ENCODE data around the gene SIL1.

SIL1 gene

DNA sequence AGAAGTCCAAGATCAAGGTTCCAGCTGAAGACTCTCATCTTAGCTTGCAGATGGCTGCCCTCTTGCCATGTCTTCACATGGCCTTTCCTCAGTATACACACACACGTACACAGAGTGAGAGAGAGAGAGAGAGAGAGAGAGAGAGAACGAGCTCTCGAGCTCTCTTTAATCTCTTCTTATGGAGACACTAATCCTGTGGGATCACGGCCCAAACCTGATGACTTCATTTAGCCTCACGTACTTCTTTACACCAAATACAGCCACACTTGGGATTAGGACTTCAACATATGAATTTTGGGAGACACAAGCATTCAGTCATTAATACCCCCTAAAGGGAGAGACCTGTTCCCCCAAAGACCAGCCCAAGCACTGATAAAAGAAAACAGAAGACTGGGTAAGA, 42.8 kb downstream of the SIL1 start:
- Histone ChIP-seq H3K9me3 (ENCODE audit: control insufficient read depth, insufficient read depth, low read length) (no peaks in the 10 kb centered on the region), H3K36me3 (ENCODE audit: control insufficient read depth, insufficient read depth, low read length) (no peaks in the 10 kb centered on the region), H3K4me3 (ENCODE audit: low read depth, low read length) (no peak overlapping the region), H3K27me3 (ENCODE audit: control insufficient read depth, insufficient read depth, low read length) (no peaks in the 10 kb centered on the region), H3K9ac (ENCODE audit: low read depth, low read length) (no peak overlapping the region), H3K4me1 (ENCODE audit: control insufficient read depth, insufficient read depth, low read length) (peaks cover 11% of the 10 kb centered on the region), H3K27ac (ENCODE audit: low read depth, low read length) (no peak overlapping the region)

DNA sequence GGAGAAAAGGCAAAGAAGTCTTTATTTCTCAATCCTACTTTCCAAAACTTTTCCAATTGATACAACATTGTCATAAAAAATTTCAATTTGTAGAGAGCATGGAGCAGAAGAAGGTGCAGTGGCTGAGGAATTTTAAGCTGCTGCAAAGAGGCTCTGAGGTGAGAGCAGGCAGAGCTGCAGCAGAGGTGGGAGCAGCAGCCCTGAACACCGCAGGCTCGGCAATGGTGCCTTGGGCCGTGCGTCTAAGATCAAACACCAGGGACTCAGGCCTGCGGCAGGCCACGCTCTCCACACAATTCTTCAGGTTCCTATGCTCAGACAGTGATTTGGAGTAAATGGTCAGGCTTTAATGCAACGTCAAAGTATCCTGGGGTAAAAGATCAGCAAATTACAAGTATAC, 46.3 kb downstream of the SIL1 start:
- H3K4me1 ChIP-seq (ENCODE audit: control insufficient read depth, insufficient read depth, low read length): peaks cover 6% of the 10 kb centered on the region; the same call in 1 of the 2 replicates
- no peak overlapping the region for H3K4me3 ChIP-seq (ENCODE audit: low read depth, low read length)
- no peaks in the 10 kb centered on the region for H3K27me3 ChIP-seq (ENCODE audit: control insufficient read depth, insufficient read depth, low read length)
- no peaks in the 10 kb centered on the region for H3K9me3 ChIP-seq (ENCODE audit: control insufficient read depth, insufficient read depth, low read length)
- H3K9ac ChIP-seq (ENCODE audit: low read depth, low read length): no peak overlapping the region
- no peak overlapping the region for H3K27ac ChIP-seq (ENCODE audit: low read depth, low read length)
- H3K36me3 ChIP-seq (ENCODE audit: control insufficient read depth, insufficient read depth, low read length): no peaks in the 10 kb centered on the region

DNA sequence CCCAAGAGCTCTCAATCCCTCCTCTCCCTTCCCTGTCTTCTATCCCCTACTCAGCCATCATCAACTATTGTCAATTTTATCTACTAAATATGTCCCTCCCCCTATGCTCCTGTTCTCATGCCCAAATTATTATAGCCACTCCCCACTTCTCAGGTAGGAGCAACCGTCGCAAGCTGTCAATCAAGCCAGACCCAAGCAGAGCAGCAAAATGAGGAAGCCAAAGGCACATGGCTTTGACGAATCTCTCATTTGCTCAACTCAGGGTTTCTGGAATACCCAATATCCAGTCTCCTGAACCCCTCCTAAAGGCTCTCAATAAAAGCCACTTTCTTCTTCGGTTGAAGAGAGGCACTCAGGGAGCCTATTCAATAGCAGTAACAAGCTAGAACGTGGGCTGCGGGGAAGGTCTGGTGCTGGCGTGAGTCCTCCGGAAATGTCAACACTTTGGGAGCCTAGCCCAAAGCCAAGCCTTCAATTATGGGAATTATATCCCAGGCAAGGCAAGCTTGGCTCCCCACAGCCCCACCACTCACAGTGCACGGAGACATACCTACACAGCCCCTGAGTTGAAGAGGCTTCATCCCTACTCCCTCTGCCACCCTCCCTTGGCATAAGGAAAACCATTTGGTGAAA, 47.7 kb downstream of the SIL1 start:
- Histone ChIP-seq H3K4me1 (ENCODE audit: control insufficient read depth, insufficient read depth, low read length) (peaks cover 6% of the 10 kb centered on the region; the same call in 1 of the 2 replicates), H3K27ac (ENCODE audit: low read depth, low read length) (no peak overlapping the region), H3K27me3 (ENCODE audit: control insufficient read depth, insufficient read depth, low read length) (no peaks in the 10 kb centered on the region), H3K9me3 (ENCODE audit: control insufficient read depth, insufficient read depth, low read length) (no peaks in the 10 kb centered on the region), H3K4me3 (ENCODE audit: low read depth, low read length) (no peak overlapping the region), H3K9ac (ENCODE audit: low read depth, low read length) (no peak overlapping the region), H3K36me3 (ENCODE audit: control insufficient read depth, insufficient read depth, low read length) (no peaks in the 10 kb centered on the region)

DNA sequence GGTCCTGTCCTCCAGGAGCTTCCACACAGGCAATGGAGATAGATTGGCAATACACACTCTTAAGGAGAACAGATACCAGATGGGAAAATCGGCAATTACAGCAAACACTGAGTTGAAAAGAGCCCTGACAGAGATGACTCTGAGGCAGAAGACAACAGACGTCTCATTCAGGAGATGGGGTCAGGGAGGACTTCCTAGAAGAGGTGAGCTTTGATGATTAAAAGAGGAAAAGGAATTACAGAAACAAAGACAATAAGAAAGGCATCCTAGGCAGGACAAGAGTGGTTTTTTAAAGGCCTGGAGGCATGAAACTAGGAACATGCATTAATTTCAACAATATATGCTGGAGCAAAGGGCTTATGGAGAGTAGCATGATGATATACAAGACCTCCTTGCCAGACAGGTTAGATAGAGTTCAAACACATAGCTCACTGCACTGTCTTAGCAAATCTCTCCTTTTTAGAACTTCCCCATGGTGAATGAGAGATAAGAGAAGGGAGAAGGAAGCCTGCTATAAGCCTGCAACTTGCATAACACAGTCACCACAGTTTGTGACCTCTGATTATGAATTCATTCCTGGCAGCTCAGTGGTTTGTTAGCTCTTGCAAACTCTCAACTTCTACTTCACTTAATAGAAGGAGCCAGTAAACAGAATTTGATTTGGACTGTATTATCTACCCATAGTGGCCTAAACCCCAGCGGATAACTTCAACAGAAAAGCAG, 48.5 kb downstream of the SIL1 start:
- Histone ChIP-seq H3K4me1 (ENCODE audit: control insufficient read depth, insufficient read depth, low read length) (peaks cover 6% of the 10 kb centered on the region; the same call in 1 of the 2 replicates), H3K36me3 (ENCODE audit: control insufficient read depth, insufficient read depth, low read length) (no peaks in the 10 kb centered on the region), H3K4me3 (ENCODE audit: low read depth, low read length) (no peak overlapping the region), H3K9ac (ENCODE audit: low read depth, low read length) (no peak overlapping the region), H3K27ac (ENCODE audit: low read depth, low read length) (no peak overlapping the region), H3K27me3 (ENCODE audit: control insufficient read depth, insufficient read depth, low read length) (no peaks in the 10 kb centered on the region), H3K9me3 (ENCODE audit: control insufficient read depth, insufficient read depth, low read length) (no peaks in the 10 kb centered on the region)

DNA sequence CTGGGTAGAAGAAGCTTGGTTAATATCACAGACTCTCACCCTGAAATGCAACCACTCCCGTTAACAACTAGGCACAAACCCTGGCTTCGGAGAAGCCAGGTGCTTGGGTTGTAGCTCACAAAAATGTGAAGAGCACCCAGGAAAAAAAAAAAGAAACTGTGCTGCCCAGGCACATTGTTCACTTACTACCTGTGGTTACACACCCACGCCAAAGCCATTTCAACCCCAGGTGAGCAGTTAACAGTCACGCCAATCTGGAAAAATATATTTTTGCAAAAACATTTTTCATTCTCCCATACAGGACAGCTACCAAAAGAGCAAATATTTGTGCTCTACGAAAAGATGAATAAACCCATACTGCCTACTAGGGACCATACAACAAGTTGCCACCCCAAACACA, 49.2 kb downstream of the SIL1 start:
- peaks cover 6% of the 10 kb centered on the region; the same call in 1 of the 2 replicates for H3K4me1 ChIP-seq (ENCODE audit: control insufficient read depth, insufficient read depth, low read length)
- no peaks in the 10 kb centered on the region for H3K36me3 ChIP-seq (ENCODE audit: control insufficient read depth, insufficient read depth, low read length)
- no peak overlapping the region for H3K27ac ChIP-seq (ENCODE audit: low read depth, low read length)
- H3K4me3 ChIP-seq (ENCODE audit: low read depth, low read length): no peak overlapping the region
- no peak overlapping the region for H3K9ac ChIP-seq (ENCODE audit: low read depth, low read length)
- H3K9me3 ChIP-seq (ENCODE audit: control insufficient read depth, insufficient read depth, low read length): no peaks in the 10 kb centered on the region
- H3K27me3 ChIP-seq (ENCODE audit: control insufficient read depth, insufficient read depth, low read length): no peaks in the 10 kb centered on the region

DNA sequence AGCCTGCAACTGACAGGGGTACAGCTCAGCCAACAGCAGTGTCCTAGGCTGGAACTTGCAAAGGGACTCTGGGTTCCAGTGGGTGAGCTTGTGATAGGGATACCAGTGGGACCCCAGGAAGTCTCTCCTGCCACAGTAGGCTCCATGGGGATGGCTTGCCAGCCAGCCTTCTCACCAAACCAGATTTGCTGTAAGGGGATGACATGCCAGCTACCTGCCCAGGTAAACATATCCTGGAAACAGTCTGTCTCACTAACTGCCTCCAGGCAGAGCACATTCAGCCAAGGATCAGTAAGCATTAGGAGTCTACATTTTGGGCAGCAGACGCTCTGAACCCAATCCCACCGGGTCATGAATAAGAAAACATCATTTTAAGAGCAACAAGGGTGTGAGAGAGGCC, 49.9 kb downstream of the SIL1 start:
- Histone ChIP-seq H3K9me3 (ENCODE audit: control insufficient read depth, insufficient read depth, low read length) (no peaks in the 10 kb centered on the region), H3K27me3 (ENCODE audit: control insufficient read depth, insufficient read depth, low read length) (no peaks in the 10 kb centered on the region), H3K27ac (ENCODE audit: low read depth, low read length) (no peak overlapping the region), H3K4me1 (ENCODE audit: control insufficient read depth, insufficient read depth, low read length) (peaks cover 6% of the 10 kb centered on the region; the same call in 1 of the 2 replicates), H3K36me3 (ENCODE audit: control insufficient read depth, insufficient read depth, low read length) (no peaks in the 10 kb centered on the region), H3K9ac (ENCODE audit: low read depth, low read length) (no peak overlapping the region), H3K4me3 (ENCODE audit: low read depth, low read length) (no peak overlapping the region)

DNA sequence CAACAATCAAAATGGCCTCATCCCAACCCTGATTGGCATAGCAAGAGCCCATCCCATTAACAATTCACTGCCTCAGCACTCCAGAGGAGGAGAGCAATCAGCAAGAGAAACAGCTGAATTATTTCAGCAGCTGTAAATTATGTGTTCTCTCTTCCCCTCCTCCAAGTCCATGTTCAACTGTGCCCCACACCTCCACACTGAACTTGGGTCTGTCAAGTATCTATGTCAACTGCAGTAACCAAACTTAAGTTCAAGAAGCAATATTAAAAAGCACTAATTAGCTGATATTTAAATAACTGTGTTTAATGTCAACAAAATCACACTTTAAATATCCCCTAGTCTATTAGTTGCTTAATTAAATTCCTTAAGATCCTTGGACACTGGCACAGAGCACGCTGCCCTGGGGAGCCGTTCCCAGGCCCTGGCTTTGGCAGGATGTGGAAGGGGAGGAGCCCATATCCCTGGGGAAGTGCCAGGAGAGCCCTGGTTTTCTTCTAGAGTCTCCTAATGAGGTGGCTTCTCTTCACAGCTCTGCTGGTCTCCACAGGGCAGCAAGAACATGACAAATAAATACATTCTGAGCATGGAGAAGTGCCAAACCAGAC, 50.6 kb downstream of the SIL1 start:
- Histone ChIP-seq H3K27me3 (ENCODE audit: control insufficient read depth, insufficient read depth, low read length) (no peaks in the 10 kb centered on the region), H3K4me3 (ENCODE audit: low read depth, low read length) (no peak overlapping the region), H3K4me1 (ENCODE audit: control insufficient read depth, insufficient read depth, low read length) (peaks cover 6% of the 10 kb centered on the region; the same call in 1 of the 2 replicates), H3K27ac (ENCODE audit: low read depth, low read length) (no peak overlapping the region), H3K36me3 (ENCODE audit: control insufficient read depth, insufficient read depth, low read length) (no peaks in the 10 kb centered on the region), H3K9me3 (ENCODE audit: control insufficient read depth, insufficient read depth, low read length) (no peaks in the 10 kb centered on the region), H3K9ac (ENCODE audit: low read depth, low read length) (no peak overlapping the region)

DNA sequence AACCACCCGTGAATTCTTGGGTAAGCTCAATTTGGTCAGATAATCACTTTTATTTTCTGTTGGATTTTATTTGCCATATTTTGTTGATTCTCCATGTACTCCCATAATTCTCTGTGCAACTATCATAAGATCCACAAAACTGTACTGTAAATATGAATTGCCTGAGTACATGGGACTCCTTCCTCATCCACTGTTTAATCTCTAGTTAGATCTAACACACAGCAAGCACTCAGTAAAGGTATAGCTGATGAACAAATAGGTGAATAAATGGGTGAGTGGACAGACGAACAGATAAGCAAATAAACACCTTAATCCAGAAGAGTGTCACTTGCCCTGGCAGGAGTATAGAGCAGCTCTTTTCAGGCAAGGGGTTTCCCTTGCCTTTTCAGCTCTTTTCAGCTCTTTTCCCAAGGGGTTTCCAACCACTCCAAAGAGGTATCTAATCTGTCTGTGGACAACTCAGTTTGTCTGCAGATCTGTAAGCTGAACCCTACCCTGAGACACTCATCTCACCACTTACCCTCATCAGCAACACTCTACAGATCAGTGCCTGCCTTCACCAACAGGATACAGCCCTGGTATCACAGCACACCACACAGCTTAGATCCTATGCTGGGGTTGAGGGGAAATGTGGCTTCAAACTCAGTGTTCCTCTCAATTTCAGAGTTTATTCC, 51.2 kb downstream of the SIL1 start:
- no peak overlapping the region for H3K4me3 ChIP-seq (ENCODE audit: low read depth, low read length)
- H3K36me3 ChIP-seq (ENCODE audit: control insufficient read depth, insufficient read depth, low read length): no peaks in the 10 kb centered on the region
- no peak overlapping the region for H3K9ac ChIP-seq (ENCODE audit: low read depth, low read length)
- H3K27me3 ChIP-seq (ENCODE audit: control insufficient read depth, insufficient read depth, low read length): no peaks in the 10 kb centered on the region
- no peak overlapping the region for H3K27ac ChIP-seq (ENCODE audit: low read depth, low read length)
- H3K9me3 ChIP-seq (ENCODE audit: control insufficient read depth, insufficient read depth, low read length): no peaks in the 10 kb centered on the region
- peaks cover 6% of the 10 kb centered on the region; the same call in 1 of the 2 replicates for H3K4me1 ChIP-seq (ENCODE audit: control insufficient read depth, insufficient read depth, low read length)

DNA sequence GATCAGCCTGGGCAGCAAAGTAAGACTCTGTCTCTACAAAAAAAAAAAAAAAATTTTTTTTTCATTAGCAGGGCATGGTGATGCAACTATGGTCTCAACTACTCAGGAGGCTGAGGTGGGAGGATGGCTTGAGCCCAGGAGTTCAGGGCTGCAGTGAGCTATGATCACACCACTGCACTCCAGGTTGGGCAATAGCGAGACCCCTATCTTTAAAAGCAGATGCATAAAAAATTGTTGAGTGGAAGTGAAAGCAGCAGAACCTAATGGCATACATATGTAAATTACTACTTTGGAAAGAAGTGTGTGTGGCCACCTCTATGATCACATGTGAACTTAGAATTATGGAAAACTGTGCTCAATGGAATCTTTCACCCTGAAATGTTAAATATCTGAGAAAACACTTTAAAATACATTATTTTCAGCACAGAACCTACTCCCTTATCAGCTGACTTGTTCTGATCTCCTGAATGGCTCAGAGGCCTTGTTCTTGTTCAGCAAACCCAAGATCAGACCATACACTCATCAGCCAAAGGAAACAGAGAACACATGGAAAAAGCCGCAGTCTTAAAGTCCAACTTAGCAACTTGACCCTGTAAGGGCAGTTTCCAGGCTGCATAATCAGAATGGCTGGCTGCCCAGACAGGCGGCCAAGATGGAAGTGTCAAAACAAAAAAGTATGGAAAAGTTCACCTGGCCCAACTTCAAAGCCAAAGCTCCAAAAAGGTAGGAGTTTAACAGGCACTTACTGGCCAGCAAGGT, 56.5 kb downstream of the SIL1 start:
- H3K27me3 ChIP-seq (ENCODE audit: control insufficient read depth, insufficient read depth, low read length): no peaks in the 10 kb centered on the region
- H3K27ac ChIP-seq (ENCODE audit: low read depth, low read length): no peak overlapping the region
- no peaks in the 10 kb centered on the region for H3K9me3 ChIP-seq (ENCODE audit: control insufficient read depth, insufficient read depth, low read length)
- H3K4me3 ChIP-seq (ENCODE audit: low read depth, low read length): no peak overlapping the region
- no peaks in the 10 kb centered on the region for H3K36me3 ChIP-seq (ENCODE audit: control insufficient read depth, insufficient read depth, low read length)
- H3K9ac ChIP-seq (ENCODE audit: low read depth, low read length): no peak overlapping the region
- H3K4me1 ChIP-seq (ENCODE audit: control insufficient read depth, insufficient read depth, low read length): no peaks in the 10 kb centered on the region

DNA sequence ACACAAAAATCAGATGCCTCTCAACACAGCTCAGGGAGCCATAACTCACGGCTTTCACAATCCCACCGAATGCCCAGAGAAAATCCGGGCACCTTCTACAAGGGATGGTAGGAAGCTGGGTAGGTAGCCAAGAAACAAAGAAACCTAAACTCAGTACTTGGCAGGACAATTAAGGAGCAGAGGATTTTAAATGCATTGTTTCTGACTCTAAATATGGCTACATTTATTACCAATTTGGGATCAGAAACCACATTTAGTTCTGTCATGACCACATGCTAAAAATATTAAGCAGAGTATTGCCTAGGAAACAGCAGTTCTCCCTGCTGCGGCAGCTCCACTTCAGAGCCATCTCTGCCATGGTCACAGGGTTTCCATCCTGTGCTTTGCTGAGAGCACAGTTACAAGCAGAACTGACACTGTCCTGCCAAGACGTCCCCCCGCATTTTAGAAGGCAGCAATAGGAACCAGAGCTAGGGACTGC, 57.5 kb downstream of the SIL1 start:
- no peaks in the 10 kb centered on the region for H3K4me1 ChIP-seq (ENCODE audit: control insufficient read depth, insufficient read depth, low read length)
- no peaks in the 10 kb centered on the region for H3K9me3 ChIP-seq (ENCODE audit: control insufficient read depth, insufficient read depth, low read length)
- no peak overlapping the region for H3K4me3 ChIP-seq (ENCODE audit: low read depth, low read length)
- no peak overlapping the region for H3K9ac ChIP-seq (ENCODE audit: low read depth, low read length)
- no peaks in the 10 kb centered on the region for H3K36me3 ChIP-seq (ENCODE audit: control insufficient read depth, insufficient read depth, low read length)
- no peak overlapping the region for H3K27ac ChIP-seq (ENCODE audit: low read depth, low read length)
- H3K27me3 ChIP-seq (ENCODE audit: control insufficient read depth, insufficient read depth, low read length): no peaks in the 10 kb centered on the region

Measured in HUES48 (cell line).